Suprapubic skin (tissue), 4 donors: Measurements from ENCODE around the gene LRRC75B.

Experiments
- CTCF ChIP-seq, 2 donors: fragments of 200-600 bp in 1 of 2; fragments of 450-650 bp in 1 of 2; sonication (generic) in 1 of 2; IDR thresholded peaks; one replicate each; pipeline ENCODE4 v1.5.1; 2016 to 2019; ENCODE audit warnings: antibody characterized with exemption in 2 of 2, mild to moderate bottlenecking in 1 of 2, moderate library complexity in 1 of 2
- EP300 ChIP-seq: sonication (generic); formaldehyde crosslinking; IDR thresholded peaks from one replicate; pipeline ENCODE4 v1.6.1; 2017; ENCODE audit warnings: antibody characterized with exemption
- POLR2A ChIP-seq, 2 donors: fragments of 450-650 bp; IDR thresholded peaks; one replicate each; pipeline ENCODE4 v1.6.1; 2017; ENCODE audit warnings: antibody characterized with exemption in 2 of 2, mild to moderate bottlenecking in 2 of 2, moderate library complexity in 2 of 2
- POLR2AphosphoS5 ChIP-seq, 3 donors: sonication (generic); formaldehyde crosslinking; IDR thresholded peaks; one replicate each; pipeline ENCODE4 v1.6.1; 2017; ENCODE audit warnings: antibody characterized with exemption in 3 of 3

DNA sequence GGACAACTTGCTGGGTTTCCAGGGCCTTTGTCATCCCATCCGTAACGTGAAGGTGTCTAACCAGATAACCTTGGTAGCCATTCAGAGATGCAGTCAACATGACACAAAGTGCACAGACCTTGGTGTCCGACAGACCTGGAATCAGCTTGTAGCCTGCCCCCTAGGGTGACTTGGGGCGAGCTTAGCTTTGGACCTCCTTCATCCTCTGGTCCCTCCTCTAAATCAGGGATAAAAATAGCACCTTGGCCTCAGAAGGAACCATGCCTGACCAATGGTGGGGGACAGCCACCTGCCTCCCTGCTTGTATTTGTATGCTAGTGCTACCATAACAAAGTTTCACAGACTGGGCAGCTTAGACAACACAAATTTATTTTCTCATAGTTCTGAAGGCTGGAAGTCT lies 33.4 kb downstream of the LRRC75B start:
- no peak for TF ChIP-seq CTCF (IDR thresholded peaks at IDR 0.05)
- no peak for TF ChIP-seq POLR2AphosphoS5 (IDR thresholded peaks at IDR 0.05)
- TF ChIP-seq POLR2A (IDR thresholded peaks at IDR 0.05): no peak
- TF ChIP-seq EP300: no peak
